ENCODE data around the gene SLIT1. TPM values are rescaled to one million over a fixed set of nuclear protein-coding genes. Genes with fewer than 3 reads are reported as not detected.
A peak's percentile ranks its signal among the peaks of the same experiment; 100 is the strongest.

Gene SLIT1
- under 1 TPM; 0.20 to 0.45 TPM for total RNA-seq
- 1 to 10 TPM; 3.2 to 7.0 (median 4.7) TPM for polyA plus RNA-seq (ENCODE audit: insufficient read length in 6 of 6)
- long read RNA-seq, donor 1, result 0 reads
- long read RNA-seq, donor 2, result 0 reads
- long read RNA-seq, donor 3, result 0 reads
- long read RNA-seq, donor 4, result 0 reads
- long read RNA-seq, donor 5, result 0 reads
- long read RNA-seq, donor 6, result 0 reads
- long read RNA-seq, donor 7, result 0 reads
- long read RNA-seq, donor 8, result 0 reads
- long read RNA-seq, donor 9, result 0 reads
- long read RNA-seq, donor 10, result 0 reads
- long read RNA-seq, donor 11, partial matches to known transcripts, result 22 of 29 reads
- long read RNA-seq, donor 11, other reads (novel, unspliced or antisense), result 7 of 29 reads
- long read RNA-seq, donor 12, result 0 reads

- DNase-seq (peak in 2 of 4 donors; percentile 45 to 73), ATAC-seq (no peak)
- peaks cover 0 to 10% of the 10 kb centered on the region in 2 donors for H3K4me1 ChIP-seq
- H3K9me3 ChIP-seq, result no peaks in the 10 kb centered on the region
- H3K36me3 ChIP-seq, result no peaks in the 10 kb centered on the region
- no peak within 1 kb of the TSS for H3K4me3 ChIP-seq
- peaks cover 19 to 69% of the 10 kb centered on the region in 2 donors for H3K27me3 ChIP-seq
- H3K27ac ChIP-seq, result no peak within 1 kb of the TSS
- intact Hi-C loops (cut with DNase I), result no loop called here
- TF ChIP-seq CTCF (IDR thresholded peaks at IDR 0.05), result no peak
Observed at GRCh38 chr10:97185326-97186058, at the start of gene SLIT1. SLIT1 (minus strand) TSS chr10:97185959; CDS start chr10:97185674, 285 bp downstream.

- Histone ChIP-seq H3K9me3 (no peaks in the 10 kb centered on the region), H3K4me1 (no peaks in the 10 kb centered on the region), H3K4me3 (no peak overlapping the region), H3K27me3 (no peaks in the 10 kb centered on the region), H3K27ac (no peak overlapping the region), H3K36me3 (peaks cover 0 to 34% of the 10 kb centered on the region in 2 donors)
- no peak for TF ChIP-seq CTCF (IDR thresholded peaks at IDR 0.05)
- ATAC-seq (no peak), DNase-seq (no peak)
- intact Hi-C loops (cut with DNase I), result no loop called here
Observed at GRCh38 chr10:97235353-97235752, 49.6 kb upstream of the SLIT1 start.

- intact Hi-C loops (cut with DNase I), result no loop called here
- DNase-seq (peak in 2 of 4 donors; percentile 36 to 39), ATAC-seq (peak; percentile 71)
- TF ChIP-seq CTCF (IDR thresholded peaks at IDR 0.05), result peak; percentile 49 to 55
- no peaks in the 10 kb centered on the region for H3K4me1 ChIP-seq
- no peaks in the 10 kb centered on the region for H3K27me3 ChIP-seq
- H3K9me3 ChIP-seq, result no peaks in the 10 kb centered on the region
- peaks cover 0 to 38% of the 10 kb centered on the region in 2 donors for H3K36me3 ChIP-seq
- H3K27ac ChIP-seq, result no peak overlapping the region
- no peak overlapping the region for H3K4me3 ChIP-seq
Observed at GRCh38 chr10:97234400-97234799, 48.6 kb upstream of the SLIT1 start.

- H3K4me3 ChIP-seq, result no peak overlapping the region
- intact Hi-C loops (cut with DNase I), result no loop called here
- no peak overlapping the region for H3K27ac ChIP-seq
- DNase-seq (no peak), ATAC-seq (peak; percentile 57)
- H3K4me1 ChIP-seq, result peaks cover 0 to 3% of the 10 kb centered on the region in 2 donors
- no peaks in the 10 kb centered on the region for H3K9me3 ChIP-seq
- no peaks in the 10 kb centered on the region for H3K27me3 ChIP-seq
- peaks cover 0 to 49% of the 10 kb centered on the region in 2 donors for H3K36me3 ChIP-seq
- no peak for TF ChIP-seq CTCF (IDR thresholded peaks at IDR 0.05)
Observed at GRCh38 chr10:97230146-97230545, 44.4 kb upstream of the SLIT1 start.
